Measurements from ENCODE around the gene CACNG7.

CACNG7 gene

DNA sequence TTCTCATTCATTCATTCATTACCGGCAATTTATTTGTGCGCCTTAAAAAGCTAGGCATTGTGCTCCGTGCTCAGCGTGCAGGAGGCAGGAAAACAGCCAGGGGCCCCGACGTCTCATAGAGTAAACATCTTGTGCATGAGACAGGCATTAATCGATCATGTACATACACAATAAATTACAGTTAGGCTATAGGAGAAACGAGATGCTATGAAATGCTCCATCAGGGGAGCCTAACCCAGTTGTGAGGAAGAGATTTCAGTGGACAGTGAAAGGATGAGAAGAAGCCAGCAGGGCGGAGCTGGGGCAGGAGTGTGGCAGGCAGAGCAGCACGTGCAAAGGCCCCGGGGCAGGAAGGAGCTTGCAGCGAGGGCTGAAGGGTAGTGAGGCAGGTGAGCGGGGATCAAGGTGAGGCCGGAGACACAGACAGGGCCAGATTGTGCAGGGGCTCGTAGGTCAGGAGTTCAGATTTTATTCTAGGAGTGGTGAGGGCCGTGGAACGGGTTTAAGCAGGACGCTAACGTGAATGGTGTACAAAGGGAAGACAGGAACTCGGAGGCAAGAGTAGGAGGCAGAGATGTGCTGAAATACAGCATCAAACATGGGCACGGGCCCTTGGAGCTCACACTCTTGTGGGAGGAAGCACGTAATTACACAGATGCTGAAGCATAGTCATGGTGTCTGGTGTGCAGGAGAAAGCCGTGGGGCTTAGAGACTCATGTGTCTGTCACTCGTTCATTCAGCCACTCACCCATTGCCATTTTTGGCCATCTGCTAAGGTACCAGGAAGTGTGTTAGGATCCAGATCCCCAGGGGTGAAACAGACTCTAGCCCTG is 74.6 kb downstream of the CACNG7 start:
- DNase-seq = no peak

DNA sequence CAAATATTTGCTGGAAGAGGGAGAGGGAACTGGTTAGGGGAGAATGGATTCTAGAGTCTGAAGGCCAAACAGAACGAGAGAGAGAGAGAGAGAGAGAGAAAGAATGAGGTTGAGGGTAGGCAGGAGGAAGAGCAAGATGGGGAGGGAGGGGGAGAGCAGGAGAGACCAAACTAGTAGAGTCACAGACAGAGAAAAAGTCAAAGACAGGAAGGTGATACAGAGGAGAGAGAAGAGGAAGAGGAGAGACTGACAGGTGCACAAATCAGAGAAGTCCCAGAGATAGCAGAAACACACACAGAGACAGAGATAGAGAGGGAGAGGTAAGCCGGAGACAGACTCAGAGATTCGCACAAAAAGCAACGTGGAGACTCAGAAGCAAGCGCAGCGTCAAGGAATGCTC is 76.8 kb downstream of the CACNG7 start:
- no peak for DNase-seq

DNA sequence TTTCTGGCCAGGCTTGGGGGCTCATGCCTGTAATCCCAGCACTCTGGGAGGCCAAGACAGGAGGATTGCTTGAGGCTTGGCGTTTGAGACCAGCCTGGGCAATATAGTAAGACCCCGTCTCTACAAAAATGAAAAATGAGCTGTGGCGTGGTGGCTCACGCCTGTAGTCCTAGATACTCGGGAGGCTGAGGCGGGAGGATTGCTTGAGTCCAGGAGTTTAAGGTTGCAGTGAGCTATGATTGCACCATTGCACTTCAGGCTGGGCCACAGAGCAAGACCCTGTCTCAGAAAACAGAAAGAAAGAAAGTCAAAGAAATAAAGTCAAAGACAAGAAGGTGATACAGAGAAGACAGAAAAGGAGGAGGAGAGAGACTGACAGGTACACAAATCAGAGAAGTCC is 79.9 kb downstream of the CACNG7 start:
- DNase-seq = no peak

DNA sequence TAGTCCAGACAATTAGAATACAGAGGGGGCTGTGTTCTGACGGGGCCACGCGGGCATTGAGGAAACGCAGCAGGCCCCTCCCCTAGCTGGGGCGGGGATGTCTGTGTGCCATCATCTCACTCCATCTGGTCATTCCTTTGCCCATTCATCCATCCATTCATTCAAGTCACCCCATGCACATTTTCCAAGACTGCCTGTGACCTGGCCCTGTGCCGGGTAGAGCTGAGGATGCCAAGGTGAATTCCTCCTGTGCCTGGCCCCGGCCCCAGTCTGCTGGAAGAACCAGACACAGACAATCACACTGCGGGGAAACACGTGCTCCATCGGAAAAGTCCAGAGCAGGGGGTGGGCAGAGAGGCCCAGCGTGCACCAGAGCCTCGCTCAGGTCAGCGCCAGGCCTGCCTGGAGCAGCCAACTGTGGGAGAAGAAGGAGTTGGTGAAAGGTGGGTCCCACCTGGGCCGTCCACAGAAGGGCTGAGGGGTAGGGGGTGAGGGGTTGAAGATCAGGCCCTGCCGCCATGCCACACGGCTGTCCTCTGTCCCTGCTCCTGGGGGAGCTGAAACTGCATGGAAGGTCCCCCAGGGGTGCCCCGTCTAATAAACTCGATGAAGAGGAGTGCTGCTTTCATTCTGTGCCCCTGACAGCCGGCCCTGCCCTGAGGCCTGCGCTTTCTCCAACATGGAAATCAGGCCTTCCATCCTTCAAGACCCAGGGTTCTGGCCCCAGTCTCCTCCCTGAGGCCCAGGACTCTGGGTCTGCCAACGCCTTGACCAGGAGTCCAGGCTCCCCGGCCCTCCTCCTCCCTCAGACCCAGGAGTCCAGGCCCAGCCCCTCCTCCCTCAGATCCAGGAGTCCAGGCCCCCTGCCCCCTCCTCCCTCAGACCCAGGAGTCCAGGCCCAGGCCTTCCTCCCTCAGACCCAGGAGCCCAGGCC is 80.8 kb downstream of the CACNG7 start:
- DNase-seq = no peak

DNA sequence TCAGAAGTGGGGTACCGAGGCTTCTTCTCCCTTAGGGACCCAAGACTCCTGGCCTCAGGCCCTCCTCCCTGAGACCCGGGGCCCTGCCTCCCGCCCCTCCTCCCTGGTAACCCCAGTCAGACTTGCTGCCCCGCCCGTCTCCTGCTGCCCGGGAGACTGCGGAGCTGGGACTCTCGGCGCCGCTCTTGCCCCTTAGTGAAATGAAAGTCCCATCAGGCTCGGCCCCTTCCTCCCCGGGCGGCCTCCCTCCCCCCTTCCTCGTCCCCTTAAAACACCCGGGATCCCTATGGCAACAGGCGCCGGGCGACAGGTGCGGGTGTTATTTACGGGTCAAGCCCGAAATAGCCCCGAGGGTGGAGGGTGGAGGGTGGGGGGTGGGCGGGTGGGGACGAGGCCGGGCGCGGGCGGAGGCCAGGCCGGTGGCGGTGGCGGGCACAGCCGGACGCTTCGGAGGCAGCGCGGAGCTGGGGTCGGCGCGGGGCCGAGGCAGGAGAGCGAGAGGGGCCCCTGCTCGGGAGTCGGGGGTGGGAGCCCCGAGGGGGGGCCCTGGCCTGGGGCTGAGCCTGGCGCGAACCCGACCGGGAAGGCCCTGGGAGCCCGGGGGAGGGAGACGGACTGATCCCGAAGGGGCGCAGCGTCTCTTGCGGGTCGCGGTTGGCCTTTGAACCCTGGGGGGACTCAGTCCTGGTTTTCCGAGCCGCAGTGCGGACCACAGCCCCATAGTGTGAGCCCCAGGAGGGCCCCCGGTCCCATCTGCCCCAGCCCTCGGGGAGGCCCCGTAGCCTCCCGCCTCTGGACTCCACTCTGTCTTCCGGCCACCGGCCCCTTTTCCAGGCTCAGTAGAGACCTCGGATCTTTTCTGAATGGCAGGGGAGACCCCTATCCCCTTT is 82.4 kb downstream of the CACNG7 start, which contains the start of gene CACNG6:
CACNG6 (plus strand) TSS at position 414 of the 890 bp plus-strand sequence. CDS start 1,241 bp downstream, outside the sequence.
- no peak for DNase-seq

DNA sequence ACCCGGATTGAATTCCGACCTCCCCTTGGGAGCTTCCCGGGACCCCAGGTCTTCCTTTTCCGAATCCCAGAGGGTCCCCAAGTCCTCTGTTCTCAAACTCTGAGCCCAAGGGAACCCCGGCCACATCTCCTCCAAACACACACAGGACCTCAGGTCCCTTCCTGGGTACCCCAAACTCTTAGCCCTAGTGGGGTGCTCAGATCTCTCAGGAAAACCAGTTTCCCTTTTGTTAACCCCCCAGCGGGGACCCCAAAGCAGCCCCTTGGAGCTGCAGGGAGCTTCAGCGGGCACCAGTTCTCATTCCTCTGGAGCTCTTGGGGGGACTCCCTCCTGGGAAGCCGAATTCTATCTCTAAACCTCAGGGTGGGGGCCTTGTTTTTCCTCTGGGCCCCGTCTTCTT is 83.1 kb downstream of the CACNG7 start:
- DNase-seq = no peak

DNA sequence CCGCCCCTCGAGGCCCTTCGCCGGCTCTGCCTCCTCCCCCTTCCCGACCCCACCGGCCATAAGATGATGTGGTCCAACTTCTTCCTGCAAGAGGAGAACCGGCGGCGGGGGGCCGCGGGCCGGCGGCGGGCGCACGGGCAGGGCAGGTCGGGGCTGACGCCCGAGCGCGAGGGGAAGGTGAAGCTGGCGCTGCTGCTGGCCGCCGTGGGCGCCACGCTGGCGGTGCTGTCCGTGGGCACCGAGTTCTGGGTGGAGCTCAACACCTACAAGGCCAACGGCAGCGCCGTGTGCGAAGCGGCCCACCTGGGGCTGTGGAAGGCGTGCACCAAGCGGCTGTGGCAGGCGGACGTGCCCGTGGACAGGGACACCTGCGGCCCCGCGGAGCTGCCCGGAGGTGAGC is 83.7 kb downstream of the CACNG7 start:
- DNase-seq = no peak

DNA sequence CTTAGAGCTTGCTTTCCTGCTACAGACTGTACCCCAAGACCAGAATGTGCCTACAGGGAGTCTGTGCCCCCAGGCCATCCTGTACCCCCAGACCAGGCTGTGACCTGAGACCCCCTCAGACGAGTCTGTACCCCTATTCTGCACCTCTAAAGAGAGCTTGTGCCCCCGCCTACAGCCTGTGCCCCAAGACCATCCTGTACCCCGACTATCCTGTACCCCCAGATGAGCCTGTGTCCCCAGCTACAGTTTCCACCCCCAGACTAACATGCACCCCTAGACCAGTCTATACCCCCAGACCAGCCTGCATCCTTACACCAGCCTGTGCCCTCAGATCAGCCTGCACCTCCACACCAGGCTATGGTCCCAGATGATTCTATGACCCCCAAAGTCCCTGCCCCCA is 84.4 kb downstream of the CACNG7 start:
- DNase-seq = no peak
